COR-L47 (cell line): ENCODE data around the gene TP73.
"Not testable (repeated sequence)": the region's sequence is repeated elsewhere in the genome, so short reads cannot be mapped to it uniquely, and the experiment has no call there.

Experiments used
- DNase-seq: peaks from one replicate; lab custom pipeline; 2025; lab: John Stamatoyannopoulos, UW

Gene TP73

DNA sequence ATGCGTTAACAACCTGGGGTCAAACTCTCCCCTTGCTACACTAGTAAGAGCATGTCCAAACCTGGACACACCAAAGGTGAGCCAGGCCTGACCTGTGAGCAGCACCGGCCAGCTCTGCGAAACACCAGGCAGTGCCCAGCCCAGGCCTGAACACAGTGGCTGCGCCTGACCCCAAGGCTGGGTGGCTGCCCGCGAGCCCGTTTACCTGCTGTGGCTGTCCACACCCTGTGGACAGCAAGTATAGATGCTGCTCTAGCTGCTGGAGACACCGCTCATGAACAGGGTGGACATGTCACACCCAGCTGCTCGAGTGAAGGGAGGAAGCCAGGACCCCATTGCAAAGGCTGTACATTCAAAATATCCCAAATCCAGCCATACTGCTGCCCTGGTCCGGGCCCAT lies 92.3 kb downstream of the TP73 start:
- DNase-seq = no peak

DNA sequence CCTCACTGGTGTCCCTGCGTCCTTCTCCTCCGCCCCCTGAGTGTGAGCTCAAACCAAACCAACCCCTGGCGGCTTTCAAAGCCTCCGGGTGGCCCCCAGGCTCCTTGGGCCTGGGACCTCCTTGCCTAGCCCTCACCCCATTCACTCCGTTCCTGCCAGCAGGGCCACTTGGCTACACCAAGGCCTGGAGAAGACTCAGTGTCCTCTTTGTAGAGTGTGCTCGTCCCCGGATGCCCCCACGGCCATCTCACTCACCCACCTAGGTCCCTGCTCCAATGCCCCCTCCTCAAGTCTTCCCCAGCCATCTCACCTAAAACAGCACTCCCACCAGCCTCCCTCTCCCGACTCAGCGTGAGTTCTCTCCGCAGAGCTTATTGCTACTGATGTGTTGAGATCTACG lies 92.8 kb downstream of the TP73 start:
- DNase-seq = no peak

DNA sequence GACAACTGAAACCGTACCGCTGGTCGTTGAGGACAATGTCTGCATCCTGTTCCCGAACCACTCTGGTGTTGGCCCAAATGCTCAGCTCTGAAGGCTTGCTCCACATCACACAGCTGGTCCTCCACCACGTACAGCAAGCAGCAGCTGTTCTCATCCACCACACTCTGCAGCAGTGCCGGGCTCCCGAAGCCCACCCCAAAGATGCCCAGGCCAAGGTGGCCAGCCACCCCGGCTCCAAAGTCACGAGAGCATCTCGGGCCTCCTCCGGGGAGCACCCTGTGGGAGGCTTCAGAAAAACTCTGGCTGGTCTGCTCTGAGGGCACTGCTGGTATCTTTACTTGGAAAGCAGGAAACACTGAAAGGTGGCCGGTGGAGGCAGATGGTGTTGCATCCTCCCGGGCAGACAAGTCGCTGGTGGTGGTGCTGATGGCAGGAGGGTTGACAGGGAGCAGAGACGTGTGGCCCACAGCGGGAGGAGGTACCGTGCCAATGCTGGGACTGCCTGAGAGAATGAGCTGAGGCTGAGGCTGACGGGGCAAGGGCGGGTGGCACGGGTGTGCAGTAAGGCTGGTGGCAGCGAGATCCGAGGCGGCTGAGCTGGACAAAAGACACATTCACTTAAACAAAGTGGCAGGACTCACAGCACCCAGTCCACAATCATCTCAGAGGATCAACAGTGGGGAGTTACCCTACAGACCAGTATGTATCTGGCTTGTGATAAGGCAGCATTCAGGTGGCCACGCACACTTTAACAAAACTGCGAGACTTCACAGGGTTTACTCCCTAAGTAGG lies 93.5 kb downstream of the TP73 start:
- DNase-seq = no peak

DNA sequence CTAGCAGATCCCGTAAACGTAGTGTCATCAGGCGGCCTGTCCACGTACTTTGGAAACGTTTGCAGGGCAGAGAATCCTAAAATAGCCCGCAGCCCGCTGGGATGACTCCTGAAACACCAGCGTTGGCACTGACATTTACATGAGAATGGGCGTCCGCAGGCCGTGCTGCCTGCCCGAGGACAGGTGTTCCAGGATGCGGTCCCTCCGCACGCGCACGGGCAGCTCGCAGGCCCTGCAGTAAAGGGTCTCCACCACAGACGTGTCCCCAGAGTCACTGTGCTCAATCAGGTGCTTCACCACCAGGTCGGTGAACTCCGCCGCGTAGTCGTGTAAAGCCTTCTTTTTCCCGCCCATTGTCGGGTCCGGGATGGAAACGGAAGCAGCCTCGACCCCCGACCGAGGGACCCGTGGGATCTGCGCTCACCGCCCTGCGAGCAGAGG lies 94.1 kb downstream of the TP73 start:
- DNase-seq = peak; percentile 27

DNA sequence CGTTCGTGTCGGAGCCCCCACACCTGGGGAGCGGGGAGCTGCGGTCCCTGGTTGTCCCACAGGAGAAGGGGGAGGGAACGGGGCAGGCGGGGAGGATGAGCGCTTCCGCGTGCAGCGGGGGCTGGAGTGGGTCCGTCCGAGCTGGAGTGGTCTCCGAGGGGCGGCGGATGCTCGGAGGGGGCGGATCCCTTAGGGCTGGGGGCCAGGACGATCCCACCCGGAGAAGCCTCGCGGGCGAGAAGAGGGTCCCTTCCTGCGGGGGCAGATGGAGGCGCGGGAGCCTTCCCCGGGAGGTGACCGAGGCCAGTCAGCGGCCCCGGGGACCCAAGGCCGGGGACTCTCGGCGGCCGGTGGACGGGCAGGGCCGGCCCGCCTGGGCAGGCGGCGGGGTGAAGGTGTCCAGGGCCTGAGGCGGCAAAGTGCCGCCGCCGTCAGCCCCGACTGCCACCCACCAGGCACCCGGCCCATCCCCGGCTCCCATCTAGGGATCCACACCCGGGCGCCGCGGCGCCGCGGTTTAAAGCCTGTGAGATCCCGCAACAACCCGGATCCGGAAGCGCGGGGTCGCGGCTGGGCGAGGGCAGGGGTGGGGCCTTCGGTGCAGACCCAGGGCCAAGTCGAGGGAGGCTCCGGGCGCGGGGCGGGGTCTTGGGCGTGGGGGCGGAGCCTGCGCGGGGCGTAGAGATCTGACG lies 94.7 kb downstream of the TP73 start:
- peak; percentile 84 for DNase-seq

DNA sequence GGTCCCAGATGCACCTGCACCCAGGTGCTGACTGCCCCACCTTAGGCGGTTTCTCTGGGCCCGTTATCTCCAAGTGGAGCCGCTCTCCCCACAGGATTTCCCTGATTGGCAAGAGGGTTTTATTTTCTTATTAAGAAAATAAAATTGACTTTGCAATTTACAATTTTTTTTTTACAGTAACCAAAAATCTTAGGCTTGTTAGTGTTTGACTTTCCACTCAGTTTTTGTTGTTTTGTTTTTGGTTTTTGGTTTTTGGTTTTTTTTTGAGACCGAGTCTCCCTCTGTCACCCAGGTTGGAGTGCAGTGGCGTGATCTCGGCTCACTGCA lies 95.2 kb downstream of the TP73 start:
- DNase-seq = no peak

DNA sequence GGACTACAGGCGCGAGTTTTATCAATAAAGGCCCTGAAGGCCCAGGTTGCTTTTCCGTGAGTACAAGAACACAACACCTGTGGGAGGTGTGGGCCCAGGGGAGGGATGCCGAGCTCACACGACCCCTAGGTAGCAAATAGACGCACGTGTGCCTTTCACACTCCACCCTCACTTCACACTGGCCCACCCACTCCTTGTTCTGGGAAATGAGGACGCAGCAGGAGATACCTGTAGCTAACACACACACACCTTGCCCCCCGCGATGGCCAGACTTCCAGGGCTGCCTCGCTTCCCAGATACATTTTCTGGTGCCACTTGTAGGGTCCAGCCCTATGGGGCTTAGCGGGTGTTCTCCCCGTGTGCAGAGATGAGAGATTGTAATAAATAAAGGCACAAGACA lies 95.6 kb downstream of the TP73 start:
- no peak for DNase-seq

DNA sequence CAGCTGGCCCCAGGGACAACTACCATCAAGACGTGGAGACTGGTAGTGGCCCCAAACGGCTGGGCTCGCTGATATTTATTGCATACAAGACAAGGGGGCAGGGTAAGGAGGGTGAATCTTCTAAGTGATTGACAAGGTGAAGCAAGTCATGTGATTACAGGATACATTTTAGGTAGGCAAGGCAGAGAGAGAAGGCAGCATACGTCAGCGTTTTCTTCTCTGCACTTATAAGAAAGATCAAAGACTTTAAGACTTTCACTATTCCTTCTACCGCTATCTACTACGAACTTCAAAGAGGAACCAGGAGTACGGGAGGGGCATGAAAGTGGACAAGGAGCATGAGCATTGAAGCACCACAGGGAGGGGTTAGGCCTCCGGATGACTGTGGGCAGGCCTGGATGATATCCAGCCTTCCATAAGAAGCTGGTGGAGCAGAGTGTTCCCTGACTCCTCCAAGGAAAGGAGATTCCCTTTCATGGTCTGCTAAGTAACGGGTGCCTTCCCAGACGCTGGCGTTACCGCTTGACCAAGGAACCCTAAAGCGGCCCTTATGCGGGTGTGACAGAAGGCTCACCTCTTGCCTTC lies 96.1 kb downstream of the TP73 start:
- DNase-seq = not testable (repeated sequence)

DNA sequence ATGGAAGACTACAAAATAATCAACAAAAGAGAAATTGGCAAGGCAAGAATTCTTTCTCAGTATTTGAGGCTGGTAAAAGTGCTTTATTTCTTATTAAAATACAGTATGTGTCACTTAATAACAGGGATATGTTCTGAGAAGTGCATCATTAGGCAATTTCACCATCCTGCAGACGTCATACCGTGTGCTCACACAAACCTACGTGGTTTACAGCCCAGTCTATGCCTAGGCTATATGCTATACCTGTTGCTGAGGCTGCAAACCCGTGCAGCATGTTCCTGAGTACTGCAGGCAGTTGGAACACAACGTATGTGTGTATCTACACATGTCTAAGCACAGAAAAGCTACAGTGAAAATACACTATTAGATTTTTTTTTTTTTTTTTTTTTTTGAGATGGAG lies 97.2 kb downstream of the TP73 start:
- no peak for DNase-seq

DNA sequence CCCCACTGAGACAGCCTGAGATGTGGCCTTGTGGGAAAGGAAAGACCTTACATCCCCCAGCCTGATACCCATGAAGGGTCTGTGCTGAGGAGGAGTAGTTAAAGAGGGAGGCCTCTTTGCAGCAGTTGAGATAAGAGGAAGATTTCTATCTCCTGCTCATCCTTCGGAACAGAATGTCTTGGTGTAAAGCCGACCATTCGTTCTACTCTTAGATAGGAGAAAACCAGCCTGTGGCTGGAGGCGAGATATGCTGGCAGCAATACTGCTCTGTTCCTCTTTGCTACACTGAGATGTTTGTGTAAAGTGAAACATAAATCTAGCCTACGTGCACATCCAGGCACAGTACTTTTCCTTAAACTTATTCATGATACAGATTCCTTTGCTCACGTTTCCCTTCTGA lies 98.4 kb downstream of the TP73 start:
- no peak for DNase-seq

DNA sequence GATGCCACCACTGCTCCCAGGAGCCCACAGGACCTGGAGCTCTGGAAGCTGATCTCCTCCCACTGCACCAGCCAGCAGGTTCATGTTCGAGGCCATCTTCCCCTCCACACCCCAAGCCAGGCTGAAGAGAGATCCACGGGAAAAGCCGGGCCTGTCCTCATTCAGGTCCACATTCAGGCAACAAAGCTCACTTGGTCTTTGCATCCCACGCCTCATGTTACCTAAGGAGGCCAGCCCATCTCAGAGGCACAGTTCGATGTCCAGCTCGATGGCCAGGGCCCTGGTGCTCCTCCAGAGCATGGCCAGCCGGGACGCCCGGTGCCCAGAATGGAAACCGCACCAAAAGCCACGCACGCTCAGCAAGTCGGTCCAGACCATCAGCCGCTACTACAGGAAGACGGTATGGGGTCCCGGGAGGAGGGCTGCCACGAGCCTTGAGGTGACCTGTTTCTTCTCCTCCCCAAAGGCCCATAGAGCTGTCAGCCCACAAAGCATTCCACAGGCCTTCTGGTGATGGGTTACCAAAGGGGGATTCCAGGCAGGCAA lies 100.2 kb downstream of the TP73 start, which contains the start of gene CCDC27:
Gene CCDC27 (plus strand): TSS at position 51 of the 546 bp plus-strand sequence. CDS start 32 bp downstream, at position 83.
- DNase-seq = no peak

DNA sequence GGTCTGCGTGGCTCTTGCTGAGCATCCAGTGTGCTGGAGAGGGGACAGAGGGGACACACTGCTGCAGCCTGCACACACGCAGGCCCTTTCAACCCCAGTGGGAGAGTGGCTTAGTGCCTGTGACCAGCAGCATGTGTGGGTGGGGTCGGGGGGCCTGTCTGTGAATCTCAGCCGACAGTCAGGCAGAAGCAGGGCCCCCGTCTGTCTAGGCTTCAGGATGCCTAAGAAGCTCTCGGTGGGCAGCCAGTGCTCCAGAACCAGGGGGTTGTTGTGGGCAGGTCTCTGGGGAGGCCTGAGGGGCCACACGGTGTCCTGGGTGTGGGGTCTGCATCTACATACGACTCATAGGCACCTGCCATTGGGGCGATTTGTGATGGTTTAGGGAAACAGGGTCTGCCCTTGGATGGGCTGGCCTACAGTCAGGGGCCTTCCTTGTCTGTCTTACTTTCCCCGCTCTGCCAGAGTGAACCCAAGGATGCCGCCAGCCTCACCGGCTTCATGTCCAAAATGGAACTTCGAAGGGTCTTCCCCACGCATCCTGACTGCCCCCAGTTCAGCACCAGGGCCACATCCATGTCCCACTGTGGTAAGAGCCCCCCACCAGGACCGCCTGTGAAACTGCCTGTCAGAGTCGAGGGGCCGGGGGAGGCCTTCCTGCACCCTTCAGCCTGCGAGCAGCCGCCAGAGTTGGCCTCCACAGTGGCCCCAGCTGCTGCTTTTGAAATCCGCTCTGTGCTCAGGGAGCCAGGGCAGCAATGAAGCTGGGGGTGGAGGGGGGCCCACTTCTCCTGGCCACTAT lies 101.5 kb downstream of the TP73 start:
- no peak for DNase-seq

DNA sequence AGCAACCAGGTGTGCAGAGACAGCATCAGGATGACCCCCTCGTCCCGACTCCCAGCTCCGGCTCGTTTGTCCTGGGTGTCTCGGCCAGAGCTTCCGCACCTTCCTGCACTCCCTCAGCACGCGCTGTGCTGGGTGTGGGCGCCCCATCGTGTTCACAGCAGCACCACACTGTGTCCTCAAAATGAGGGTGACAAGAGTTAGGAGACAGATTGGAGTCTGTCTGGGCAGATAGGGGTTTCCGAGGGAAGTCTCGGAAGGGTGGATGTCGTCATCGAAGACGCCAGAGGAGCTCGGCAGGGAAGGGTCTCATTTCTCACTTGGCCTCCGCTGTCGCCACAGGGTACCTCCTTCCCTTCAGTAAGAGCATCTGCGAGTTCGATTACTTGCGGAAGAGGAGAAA lies 104.1 kb downstream of the TP73 start:
- no peak for DNase-seq

DNA sequence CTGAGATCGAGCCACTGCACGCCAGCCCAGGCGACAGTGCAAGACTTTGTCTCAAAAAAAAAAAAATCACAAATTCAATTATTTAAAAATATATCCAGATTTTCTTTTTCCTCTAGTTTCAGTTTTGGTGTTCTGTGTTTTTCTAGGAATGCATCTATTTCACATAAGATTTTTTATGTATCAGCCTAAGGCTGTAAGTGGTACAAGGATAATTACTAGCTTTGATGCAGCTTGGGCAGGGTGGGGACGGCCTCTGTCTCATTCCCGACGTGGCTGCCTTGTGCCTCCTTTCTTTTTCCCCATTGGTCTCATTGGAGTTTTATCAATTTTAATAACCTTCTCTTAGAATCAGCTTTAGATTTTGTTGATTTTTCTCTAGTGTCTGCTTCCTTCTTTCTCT lies 106.8 kb downstream of the TP73 start:
- DNase-seq = no peak

DNA sequence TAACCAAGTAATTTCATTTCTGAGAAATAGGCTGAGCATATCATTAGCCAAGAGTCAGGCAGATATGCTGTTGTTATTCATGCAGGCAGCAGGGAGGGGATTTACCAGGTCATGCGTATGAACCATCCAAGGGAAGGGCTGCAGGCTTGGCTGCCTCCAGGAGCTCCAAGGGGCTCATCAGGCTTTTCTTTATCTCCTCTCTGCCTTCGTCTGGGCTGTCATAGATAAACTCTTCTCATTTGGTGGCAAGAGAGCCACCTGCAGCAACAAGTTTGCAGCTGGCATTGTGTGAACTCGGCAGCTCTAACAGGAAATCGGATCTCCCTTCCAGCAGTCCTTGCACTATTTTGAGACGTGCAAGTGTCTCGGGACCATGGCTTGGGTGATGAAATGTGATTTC lies 107.5 kb downstream of the TP73 start:
- no peak for DNase-seq

DNA sequence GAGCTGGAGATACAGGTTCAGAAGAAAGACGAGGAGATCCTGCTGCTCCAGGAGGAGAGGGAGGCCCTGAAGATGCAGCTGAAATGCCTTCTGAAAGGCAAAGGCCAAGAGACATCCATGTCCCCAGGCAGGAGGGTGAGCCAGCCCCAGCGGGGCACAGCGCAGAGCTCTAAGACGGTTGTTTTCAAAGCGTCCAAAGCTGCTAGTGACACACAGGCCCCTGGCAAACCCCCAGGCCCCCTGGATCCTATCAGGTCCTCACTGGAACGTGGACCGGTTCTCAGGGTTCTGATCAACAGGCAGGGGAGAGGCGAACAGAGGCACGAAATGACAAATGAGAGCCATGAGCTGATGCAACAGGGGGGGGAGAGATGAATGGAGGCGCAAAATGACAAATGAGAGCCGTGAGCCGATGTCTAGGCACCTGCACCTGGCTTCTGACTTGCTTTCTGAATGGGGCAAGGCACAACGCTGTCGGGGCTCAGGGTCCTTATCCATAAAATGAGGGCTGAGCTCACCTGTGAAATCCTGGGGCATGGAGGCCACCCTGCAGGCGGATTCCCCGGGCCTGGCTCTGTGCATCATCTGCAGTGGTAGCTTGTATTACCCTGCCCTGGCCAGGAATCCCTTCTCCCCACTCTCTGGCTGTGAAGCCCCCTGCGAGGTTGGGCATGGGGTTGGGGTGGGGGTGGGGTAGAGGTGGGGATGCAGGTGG lies 109.1 kb downstream of the TP73 start:
- DNase-seq = no peak

DNA sequence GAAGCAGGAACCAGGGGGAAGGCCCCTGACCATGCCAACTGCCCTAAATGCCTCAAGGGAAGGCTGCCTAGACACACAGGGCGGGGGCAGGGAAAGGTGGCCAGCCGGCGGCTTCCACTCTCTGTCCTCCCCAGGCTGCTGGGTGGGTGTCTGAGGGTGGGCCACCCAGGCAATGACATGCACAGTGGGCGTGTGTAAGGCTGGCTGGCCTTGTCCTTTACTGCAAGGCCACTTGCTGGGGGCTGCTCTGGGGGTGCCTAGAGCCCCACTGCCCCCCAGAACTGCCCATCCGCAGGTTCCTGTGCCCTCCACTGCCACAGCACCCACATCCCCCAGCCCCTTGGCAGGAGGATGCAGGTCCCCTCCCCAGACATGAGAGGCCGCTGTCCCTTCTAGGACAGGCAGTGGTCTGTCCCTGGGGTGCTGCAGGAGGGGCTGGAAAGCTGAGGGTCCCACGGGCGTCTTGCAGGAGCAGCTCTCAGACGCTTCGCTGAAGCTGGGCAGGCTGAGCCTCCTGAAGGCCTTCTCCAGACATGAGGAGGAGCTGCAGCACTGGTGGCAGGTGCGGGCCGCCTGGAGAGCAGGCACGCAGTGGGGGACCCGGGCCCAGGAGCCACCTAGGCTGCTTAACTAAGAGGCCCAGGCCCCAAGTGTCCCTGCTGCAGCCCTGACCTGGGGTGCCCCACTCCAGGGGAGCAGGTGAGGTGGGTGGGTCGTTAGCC lies 110.0 kb downstream of the TP73 start:
- no peak for DNase-seq

DNA sequence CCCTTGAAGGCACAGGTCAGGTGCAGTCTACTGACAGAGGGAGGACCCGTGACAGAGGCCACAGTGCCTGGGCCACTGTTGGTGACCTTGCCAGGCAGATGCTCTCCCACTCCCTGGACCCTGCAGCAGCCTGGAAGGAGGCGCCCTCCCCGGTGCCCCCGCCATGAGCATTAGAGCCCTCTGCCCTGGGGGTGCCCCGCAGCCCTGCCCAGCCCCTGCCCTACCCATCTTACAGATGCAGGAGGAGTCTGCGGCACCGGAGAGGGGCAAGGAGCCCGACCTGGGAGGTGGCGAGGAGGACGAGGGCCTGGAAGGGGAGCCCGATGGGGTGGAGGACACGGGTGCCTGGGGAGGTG lies 110.5 kb downstream of the TP73 start:
- DNase-seq = no peak

DNA sequence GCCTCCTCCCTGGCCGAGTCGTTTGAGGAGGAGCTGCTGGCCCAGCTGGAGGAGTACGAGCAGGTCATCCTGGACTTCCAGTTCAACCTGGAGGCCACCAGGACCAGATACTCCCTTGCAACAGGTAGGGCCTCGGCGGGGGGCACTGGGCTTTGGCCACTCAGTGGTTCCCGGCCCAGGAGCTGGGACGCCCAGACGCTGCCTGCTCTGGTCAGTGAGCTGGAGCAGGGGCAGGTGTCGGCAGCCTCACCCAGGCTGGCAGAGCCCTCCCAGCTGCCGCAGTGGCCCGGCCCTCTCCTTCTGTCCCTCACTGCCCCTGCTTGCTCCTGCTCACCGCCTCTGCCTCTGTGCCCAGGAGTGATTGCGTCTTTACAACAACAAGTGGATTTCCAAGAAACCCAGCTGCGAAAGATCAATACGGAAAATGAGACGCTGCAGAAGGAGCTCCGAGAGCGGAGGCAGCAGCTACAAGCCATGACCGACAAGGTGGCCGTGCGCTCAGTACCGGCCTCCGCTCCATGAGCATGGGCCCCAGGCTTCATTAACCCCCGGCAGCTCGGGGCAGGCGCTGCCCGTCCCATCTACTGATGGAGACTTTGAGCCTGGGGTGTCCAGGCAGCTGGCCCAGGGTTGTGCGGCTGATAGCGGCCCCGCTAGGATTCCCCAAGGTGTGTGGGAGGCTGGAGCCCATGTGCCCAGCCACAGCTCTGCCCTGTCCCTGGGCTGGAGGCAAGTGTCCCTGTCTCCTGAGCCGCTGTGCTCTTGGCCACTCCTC lies 111.2 kb downstream of the TP73 start:
- no peak for DNase-seq

DNA sequence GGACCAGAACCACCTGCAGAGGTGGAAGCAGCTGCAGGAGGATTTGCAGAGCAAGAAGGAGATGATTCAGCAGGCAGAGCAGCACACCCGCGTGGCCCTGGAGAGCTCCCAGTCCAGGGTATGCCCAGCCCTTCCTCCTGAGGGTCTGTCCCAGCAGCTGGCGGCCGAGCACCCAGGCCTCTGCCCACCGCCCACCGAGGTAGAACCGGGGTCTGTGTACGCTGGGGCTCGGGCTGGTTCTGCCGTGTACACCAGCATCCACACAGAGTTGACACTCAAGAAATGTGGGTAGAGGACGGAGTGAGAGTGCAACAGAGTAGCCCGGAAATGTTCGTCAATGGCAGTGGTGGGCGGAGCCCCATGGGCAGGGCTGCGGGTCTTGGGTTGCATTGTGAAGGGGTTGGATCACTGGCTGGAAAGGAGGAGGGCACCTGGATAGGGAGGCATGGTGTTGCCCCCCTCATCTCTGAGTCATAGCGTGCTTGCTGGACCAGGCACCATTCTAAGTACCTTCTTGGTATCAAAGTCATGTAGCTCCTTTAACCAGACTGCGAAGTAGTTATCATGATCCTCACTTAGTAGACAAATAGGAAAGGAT lies 115.1 kb downstream of the TP73 start:
- no peak for DNase-seq
